Muscle of leg (tissue), 11 donors: ENCODE results near the gene NFS1. TPM values are rescaled to one million over a fixed set of nuclear protein-coding genes. Genes with fewer than 3 reads are reported as not detected.
"Not testable (repeated sequence)": the region's sequence is repeated elsewhere in the genome, so short reads cannot be mapped to it uniquely, and the experiment has no call there.

Experiments
- DNase-seq: peaks from one replicate; pipeline ENCODE4 v3.0.0; 2013
- H3K27ac ChIP-seq: one replicate; pipeline ENCODE4 v1.5.1; 2013; ENCODE audit warnings: mild to moderate bottlenecking, low read length, control low read depth
- H3K27me3 ChIP-seq: one replicate; pipeline ENCODE4 v1.6.1; 2013; ENCODE audit warnings: low read length; ENCODE audit not compliant: control insufficient read depth, insufficient read depth
- H3K36me3 ChIP-seq: one replicate; pipeline ENCODE4 v1.6.1; 2013; ENCODE audit warnings: low read length; ENCODE audit not compliant: control insufficient read depth, insufficient read depth
- H3K4me1 ChIP-seq: one replicate; pipeline ENCODE4 v1.6.1; 2013; ENCODE audit warnings: low read length; ENCODE audit not compliant: control insufficient read depth, insufficient read depth
- H3K4me3 ChIP-seq: one replicate; pipeline ENCODE4 v1.5.1; 2013; ENCODE audit warnings: low read length, control low read depth
- H3K9me3 ChIP-seq: replicated peaks from 2 replicates; pipeline ENCODE4 v1.6.1; 2013; ENCODE audit warnings: low read depth, low read length; ENCODE audit not compliant: control insufficient read depth
- WGBS: methylation state at CpG from one replicate; pipeline ENCODE4 v1.1.5; 2013; ENCODE audit warnings: missing lambda C conversion rate; ENCODE audit not compliant: insufficient coverage; 5-methylcytosine and 5-hydroxymethylcytosine counted together
- polyA plus RNA-seq, 8 donors: library from polyadenylated mRNA; unstranded; fragments of 120-200 nt; gene quantifications; one replicate each; pipeline versions ENCODE4 v1.2.1 to v1.2.3, GENCODE V29; 2013; ENCODE audit warnings: inconsistent platforms in 1 of 8, low replicate concordance in 1 of 8; ENCODE audit not compliant: insufficient read length in 8 of 8, insufficient read depth in 1 of 8
- total RNA-seq: library from RNA; stranded (reverse); fragments of 120-200 nt; gene quantifications from one replicate; pipeline ENCODE4 v1.2.4, GENCODE V29; 2013

Gene NFS1
- total and polyA plus RNA-seq, 9 donors, result 12.8 to 18.3 (median 14.1) TPM

DNA sequence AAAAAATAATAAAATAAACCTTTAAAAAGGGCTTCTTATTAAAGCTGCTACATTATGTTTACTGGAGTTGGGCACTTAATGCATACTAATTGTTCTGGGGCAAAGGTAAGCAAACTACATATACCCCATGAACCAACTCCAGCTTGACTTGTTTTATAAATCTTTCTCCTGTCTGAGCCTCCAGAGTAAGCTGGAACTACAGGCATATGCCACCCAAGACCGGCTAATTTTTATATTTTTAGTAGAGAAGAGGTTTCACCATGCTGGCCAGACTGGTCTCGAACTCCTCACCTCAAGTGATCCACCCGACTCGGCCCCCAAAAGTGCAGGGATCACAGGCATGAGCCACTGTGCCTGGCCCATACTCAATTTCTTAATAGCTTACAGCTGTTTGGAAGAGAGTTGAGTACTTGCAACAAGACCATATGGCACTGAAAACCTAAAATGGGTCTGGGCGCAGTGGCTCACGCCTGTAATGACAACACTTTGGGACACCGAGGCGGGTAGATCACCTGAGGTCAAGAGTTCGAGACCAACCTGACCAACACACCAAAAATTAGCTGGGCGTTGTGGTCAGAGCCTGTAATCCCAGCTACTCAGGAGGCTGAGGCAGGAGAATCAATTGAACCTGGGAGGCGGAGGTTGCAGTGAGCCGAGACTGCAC lies 20.0 kb upstream of the NFS1 start:
- Histone ChIP-seq H3K9me3 (no peaks in the 10 kb centered on the region), H3K27me3 (no peaks in the 10 kb centered on the region), H3K4me3 (no peak overlapping the region), H3K27ac (no peak overlapping the region), H3K36me3 (peaks cover 86% of the 10 kb centered on the region), H3K4me1 (no peaks in the 10 kb centered on the region)
- no peak for DNase-seq
- 77% methylated on average over 4 of the region's 12 CpGs for WGBS

DNA sequence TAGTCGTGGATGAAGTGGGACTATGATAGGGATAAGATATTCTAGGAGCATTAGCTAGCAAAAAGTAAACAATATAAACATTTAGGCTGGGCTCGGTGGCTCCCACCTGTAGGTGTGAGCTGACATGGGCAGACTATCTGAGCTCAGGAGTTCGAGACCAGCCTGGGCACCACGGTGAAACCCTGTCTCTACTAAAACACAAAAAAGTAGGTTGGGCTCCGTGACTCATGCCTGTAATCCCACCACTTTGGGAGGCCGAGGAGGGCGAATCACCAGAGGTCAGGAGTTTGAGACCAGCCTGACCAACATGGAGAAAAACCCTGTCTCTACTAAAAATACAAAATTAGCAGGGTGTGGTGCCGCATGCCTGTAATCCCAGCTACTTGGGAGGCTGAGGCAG lies 19.2 kb upstream of the NFS1 start:
- H3K9me3 ChIP-seq, DNase-seq, H3K27me3 ChIP-seq, H3K4me1 ChIP-seq, H3K4me3 ChIP-seq, H3K27ac ChIP-seq: not testable (repeated sequence)
- WGBS, result 80% methylated on average over 1 of the region's 8 CpGs
- H3K36me3 ChIP-seq, result peaks cover 84% of the 10 kb centered on the region

DNA sequence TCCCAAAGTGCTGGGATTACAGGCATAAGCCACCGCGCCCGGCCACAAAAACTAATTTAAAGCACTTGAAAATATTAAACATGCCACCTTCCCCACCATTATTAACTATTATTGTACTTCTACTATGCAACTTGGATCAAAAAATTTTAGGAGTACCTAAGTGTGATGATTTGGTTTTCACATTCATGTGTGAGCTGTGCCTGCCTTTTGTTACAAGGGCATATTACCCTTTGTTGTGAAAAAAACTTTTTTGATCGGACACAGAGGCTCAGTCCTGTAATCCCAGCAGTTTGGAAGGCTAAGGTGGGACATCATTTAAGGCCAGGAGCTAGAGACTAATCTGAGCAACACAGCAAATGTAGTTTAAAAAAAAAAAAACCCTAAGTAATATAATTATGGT lies 17.2 kb upstream of the NFS1 start:
- Histone ChIP-seq H3K36me3 (peaks cover 81% of the 10 kb centered on the region), H3K4me1 (no peaks in the 10 kb centered on the region), H3K27me3 (no peaks in the 10 kb centered on the region), H3K9me3 (no peaks in the 10 kb centered on the region), H3K4me3 (no peak overlapping the region), H3K27ac (no peak overlapping the region)
- DNase-seq, result no peak
- WGBS, result no CpG with 5 or more reads among the region's 4 CpGs

GRCh38 chr20:35715652-35716051 lies 16.5 kb upstream of the NFS1 start:
- H3K27me3 ChIP-seq, result no peaks in the 10 kb centered on the region
- H3K36me3 ChIP-seq, result peaks cover 74% of the 10 kb centered on the region
- H3K27ac ChIP-seq, result no peak overlapping the region
- H3K9me3 ChIP-seq, result no peaks in the 10 kb centered on the region
- H3K4me3 ChIP-seq, result no peak overlapping the region
- no peak for DNase-seq
- WGBS, result no CpG with 5 or more reads among the region's 2 CpGs
- H3K4me1 ChIP-seq, result no peaks in the 10 kb centered on the region

DNA sequence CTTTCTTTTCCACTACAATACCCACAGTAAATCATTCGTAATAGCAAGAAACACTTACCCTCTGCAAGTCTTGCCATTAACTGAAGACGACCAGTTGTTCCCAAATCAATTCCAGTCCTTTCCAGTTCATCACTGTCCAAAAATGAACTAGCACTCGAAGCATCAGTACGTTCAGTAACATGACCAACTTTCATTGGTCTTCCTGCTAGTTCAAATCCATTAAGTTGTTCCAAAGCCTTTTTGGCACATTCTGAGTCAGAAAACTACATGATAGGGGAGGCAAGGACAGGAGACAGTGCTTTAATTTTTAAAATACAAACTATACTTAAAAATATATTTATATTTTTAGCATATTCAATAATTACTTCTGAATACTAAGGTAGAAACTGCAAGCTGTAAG lies 15.0 kb upstream of the NFS1 start:
- Histone ChIP-seq H3K36me3 (peaks cover 65% of the 10 kb centered on the region), H3K4me3 (no peak overlapping the region), H3K4me1 (no peaks in the 10 kb centered on the region), H3K27ac (no peak overlapping the region), H3K9me3 (no peaks in the 10 kb centered on the region), H3K27me3 (no peaks in the 10 kb centered on the region)
- DNase-seq, result no peak
- WGBS, result 75% methylated on average over 4 of the region's 4 CpGs

DNA sequence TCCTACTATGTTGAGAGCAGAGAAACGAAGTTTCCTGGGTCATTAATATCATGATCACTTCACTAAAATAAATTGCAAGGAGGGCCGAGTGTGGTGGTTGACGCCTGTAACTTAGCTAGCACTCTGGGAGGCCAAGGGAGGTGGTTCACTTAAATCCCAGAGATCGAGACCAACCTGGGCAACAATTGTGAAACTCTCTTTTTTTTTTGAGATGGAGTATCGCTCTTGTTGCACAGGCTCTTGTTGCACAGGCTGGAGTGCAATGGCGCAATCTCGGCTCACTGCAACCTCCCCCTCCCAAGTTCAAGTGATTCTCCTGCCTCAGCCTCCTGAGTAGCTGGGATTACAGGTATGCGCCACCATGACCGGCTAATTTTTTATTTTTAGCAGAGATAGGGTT lies 14.0 kb upstream of the NFS1 start:
- H3K27me3 ChIP-seq, H3K4me3 ChIP-seq, H3K9me3 ChIP-seq, H3K4me1 ChIP-seq, DNase-seq, H3K27ac ChIP-seq: not testable (repeated sequence)
- peaks cover 57% of the 10 kb centered on the region for H3K36me3 ChIP-seq
- WGBS, result 92% methylated on average over 3 of the region's 9 CpGs

- Histone ChIP-seq H3K4me1 (no peaks in the 10 kb centered on the region), H3K36me3 (peaks cover 48% of the 10 kb centered on the region), H3K27me3 (no peaks in the 10 kb centered on the region), H3K4me3 (no peak overlapping the region), H3K27ac (no peak overlapping the region), H3K9me3 (no peaks in the 10 kb centered on the region)
- no peak for DNase-seq
- no CpG with 5 or more reads among the region's 6 CpGs for WGBS
These were observed 12.5 kb upstream of the NFS1 start for GRCh38 chr20:35711588-35712209.

GRCh38 chr20:35710884-35711587 lies 11.9 kb upstream of the NFS1 start:
- no peak for DNase-seq
- Histone ChIP-seq H3K36me3 (peaks cover 46% of the 10 kb centered on the region), H3K4me1 (no peaks in the 10 kb centered on the region), H3K9me3 (no peaks in the 10 kb centered on the region), H3K27me3 (no peaks in the 10 kb centered on the region), H3K4me3 (no peak overlapping the region), H3K27ac (no peak overlapping the region)
- no CpG with 5 or more reads among the region's 6 CpGs for WGBS

DNA sequence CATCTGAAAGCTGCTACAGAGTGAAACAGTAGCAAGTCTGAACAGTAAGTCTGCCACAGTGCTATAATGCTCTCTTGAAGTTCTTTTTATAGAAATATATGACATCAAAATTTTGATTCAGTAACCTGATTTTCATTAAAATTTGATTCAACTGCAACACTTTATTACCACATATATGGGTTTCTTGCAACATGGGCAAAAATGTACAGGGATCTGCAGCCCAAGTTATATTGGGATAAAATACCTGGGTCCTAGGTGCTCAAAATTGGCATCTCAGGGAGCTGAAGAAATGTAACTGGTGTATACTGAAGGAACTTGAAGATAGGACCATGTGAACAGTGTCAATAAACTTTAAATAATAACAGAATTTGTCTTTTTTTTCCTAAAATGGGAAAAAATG lies 10.9 kb upstream of the NFS1 start:
- H3K9me3 ChIP-seq, result no peaks in the 10 kb centered on the region
- no peaks in the 10 kb centered on the region for H3K4me1 ChIP-seq
- H3K27ac ChIP-seq, result no peak overlapping the region
- DNase-seq, result no peak
- peaks cover 45% of the 10 kb centered on the region for H3K36me3 ChIP-seq
- H3K4me3 ChIP-seq, result no peak overlapping the region
- no peaks in the 10 kb centered on the region for H3K27me3 ChIP-seq

DNA sequence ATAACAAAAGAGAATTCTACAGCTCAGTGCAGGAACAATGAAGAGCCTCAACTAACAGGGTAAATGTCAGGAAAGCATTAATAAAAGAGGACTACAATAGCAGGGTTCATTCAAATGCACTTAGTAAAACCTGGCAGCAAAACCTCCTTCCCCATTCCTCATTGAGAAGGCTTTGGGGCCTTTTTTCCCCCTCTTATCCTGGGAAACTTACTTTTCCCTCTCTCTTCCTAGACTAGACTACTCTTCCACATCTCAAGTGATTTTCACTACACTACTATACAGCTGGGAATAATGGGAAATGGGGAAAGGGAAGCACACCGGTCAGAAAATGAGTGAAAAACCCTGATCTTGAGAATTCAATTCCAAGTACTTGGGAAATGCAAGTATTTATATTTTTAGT lies 10.1 kb upstream of the NFS1 start:
- Histone ChIP-seq H3K27ac (no peak overlapping the region), H3K4me3 (no peak overlapping the region), H3K9me3 (no peaks in the 10 kb centered on the region), H3K36me3 (peaks cover 44% of the 10 kb centered on the region), H3K27me3 (no peaks in the 10 kb centered on the region), H3K4me1 (no peaks in the 10 kb centered on the region)
- no peak for DNase-seq
- no CpG with 5 or more reads among the region's 1 CpG for WGBS
